ENCODE measurements around the gene TMEM259.

DNA sequence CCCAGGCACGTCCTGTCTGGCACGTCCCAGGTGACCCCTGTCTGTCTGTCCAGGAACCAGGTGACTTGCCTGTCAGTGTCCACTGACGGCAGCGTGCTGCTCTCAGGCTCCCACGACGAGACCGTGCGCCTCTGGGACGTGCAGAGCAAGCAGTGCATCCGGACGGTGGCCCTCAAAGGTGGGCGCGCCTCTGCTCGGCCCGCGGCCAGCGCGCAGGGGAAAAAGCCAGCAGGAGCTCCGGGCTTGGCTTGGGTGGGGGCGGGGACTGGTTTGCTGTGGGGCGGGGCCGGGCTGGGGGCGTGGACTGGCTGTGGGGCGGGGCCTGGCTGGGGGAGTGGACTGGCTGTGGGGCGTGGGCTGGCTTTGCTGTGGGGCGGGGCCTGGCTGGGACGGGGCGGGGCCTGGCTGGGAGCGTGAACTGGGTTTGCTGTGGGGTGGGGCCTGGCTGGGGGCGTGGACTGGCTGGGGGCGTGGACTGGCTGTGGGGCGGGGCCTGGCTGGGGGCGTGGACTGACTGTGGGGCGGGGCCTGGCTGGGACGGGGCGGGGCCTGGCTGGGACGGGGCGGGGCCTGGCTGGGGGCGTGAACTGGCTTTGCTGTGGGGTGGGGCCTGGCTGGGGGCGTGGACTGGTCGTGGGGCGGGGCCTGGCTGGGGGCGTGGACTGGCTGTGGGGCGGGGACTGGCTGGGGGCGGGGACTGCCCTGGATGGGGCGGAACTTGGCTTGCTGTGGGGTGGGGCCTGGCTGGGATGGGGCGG is 29.6 kb downstream of the TMEM259 start:
- TF ChIP-seq, protein P1, sequence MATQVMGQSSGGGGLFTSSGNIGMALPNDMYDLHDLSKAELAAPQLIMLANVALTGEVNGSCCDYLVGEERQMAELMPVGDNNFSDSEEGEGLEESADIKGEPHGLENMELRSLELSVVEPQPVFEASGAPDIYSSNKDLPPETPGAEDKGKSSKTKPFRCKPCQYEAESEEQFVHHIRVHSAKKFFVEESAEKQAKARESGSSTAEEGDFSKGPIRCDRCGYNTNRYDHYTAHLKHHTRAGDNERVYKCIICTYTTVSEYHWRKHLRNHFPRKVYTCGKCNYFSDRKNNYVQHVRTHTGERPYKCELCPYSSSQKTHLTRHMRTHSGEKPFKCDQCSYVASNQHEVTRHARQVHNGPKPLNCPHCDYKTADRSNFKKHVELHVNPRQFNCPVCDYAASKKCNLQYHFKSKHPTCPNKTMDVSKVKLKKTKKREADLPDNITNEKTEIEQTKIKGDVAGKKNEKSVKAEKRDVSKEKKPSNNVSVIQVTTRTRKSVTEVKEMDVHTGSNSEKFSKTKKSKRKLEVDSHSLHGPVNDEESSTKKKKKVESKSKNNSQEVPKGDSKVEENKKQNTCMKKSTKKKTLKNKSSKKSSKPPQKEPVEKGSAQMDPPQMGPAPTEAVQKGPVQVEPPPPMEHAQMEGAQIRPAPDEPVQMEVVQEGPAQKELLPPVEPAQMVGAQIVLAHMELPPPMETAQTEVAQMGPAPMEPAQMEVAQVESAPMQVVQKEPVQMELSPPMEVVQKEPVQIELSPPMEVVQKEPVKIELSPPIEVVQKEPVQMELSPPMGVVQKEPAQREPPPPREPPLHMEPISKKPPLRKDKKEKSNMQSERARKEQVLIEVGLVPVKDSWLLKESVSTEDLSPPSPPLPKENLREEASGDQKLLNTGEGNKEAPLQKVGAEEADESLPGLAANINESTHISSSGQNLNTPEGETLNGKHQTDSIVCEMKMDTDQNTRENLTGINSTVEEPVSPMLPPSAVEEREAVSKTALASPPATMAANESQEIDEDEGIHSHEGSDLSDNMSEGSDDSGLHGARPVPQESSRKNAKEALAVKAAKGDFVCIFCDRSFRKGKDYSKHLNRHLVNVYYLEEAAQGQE (IDR thresholded peaks at IDR 0.05; ENCODE audit: unreplicated experiment) = no peak
- TF ChIP-seq EZH2 (IDR thresholded peaks at IDR 0.05; ENCODE audit: low read depth, unreplicated experiment) = no peak
- TF ChIP-seq, protein P2, sequence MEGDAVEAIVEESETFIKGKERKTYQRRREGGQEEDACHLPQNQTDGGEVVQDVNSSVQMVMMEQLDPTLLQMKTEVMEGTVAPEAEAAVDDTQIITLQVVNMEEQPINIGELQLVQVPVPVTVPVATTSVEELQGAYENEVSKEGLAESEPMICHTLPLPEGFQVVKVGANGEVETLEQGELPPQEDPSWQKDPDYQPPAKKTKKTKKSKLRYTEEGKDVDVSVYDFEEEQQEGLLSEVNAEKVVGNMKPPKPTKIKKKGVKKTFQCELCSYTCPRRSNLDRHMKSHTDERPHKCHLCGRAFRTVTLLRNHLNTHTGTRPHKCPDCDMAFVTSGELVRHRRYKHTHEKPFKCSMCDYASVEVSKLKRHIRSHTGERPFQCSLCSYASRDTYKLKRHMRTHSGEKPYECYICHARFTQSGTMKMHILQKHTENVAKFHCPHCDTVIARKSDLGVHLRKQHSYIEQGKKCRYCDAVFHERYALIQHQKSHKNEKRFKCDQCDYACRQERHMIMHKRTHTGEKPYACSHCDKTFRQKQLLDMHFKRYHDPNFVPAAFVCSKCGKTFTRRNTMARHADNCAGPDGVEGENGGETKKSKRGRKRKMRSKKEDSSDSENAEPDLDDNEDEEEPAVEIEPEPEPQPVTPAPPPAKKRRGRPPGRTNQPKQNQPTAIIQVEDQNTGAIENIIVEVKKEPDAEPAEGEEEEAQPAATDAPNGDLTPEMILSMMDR (conservative IDR thresholded peaks at IDR 0.05; ENCODE audit: low read depth in 2 of 2) = no peak
- TF ChIP-seq EZH2phosphoT487 (IDR thresholded peaks at IDR 0.05; ENCODE audit: unreplicated experiment) = no peak
- no peak for TF ChIP-seq POLR2AphosphoS5 (IDR thresholded peaks at IDR 0.05; ENCODE audit: low read depth)
- no peak for TF ChIP-seq CREB1 (CRISPR knock-in tag; IDR thresholded peaks at IDR 0.05; ENCODE audit: low read depth)
- TF ChIP-seq JUNB (IDR thresholded peaks at IDR 0.05; ENCODE audit: unreplicated experiment) = no peak
- TF ChIP-seq, protein P3, sequence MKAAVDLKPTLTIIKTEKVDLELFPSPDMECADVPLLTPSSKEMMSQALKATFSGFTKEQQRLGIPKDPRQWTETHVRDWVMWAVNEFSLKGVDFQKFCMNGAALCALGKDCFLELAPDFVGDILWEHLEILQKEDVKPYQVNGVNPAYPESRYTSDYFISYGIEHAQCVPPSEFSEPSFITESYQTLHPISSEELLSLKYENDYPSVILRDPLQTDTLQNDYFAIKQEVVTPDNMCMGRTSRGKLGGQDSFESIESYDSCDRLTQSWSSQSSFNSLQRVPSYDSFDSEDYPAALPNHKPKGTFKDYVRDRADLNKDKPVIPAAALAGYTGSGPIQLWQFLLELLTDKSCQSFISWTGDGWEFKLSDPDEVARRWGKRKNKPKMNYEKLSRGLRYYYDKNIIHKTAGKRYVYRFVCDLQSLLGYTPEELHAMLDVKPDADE (IDR thresholded peaks at IDR 0.05) = no peak
- TF ChIP-seq ZNF114 (CRISPR knock-in tag; IDR thresholded peaks at IDR 0.05) = no peak

Data from GM23338 (cell line).